ENCODE measurements around the gene FCGR3A. TPM values are rescaled to one million over a fixed set of nuclear protein-coding genes. Genes with fewer than 3 reads are reported as not detected.
"Not testable (repeated sequence)": the region's sequence is repeated elsewhere in the genome, so short reads cannot be mapped to it uniquely, and the experiment has no call there.

The FCGR3A gene
- total RNA-seq, 1 donor from 2014 or later = 5.0 TPM

- DNase-seq = not testable (repeated sequence)
Observed at GRCh38 chr1:161529463-161530104, 20.0 kb downstream of the FCGR3A start.

GRCh38 chr1:161528550-161528949, 21.1 kb downstream of the FCGR3A start:
- not testable (repeated sequence) for DNase-seq

- DNase-seq = not testable (repeated sequence)
Observed at GRCh38 chr1:161525918-161526317, 23.7 kb downstream of the FCGR3A start.

- not testable (repeated sequence) for DNase-seq
Observed at GRCh38 chr1:161525321-161525720, 24.3 kb downstream of the FCGR3A start.

- DNase-seq = not testable (repeated sequence)
Observed at GRCh38 chr1:161524742-161525291, 24.8 kb downstream of the FCGR3A start.

GRCh38 chr1:161523817-161524741, 25.5 kb downstream of the FCGR3A start, which contains the start of gene HSPA6:
Gene HSPA6 (plus strand): TSS chr1:161524540. CDS start chr1:161524659, 119 bp downstream.
- DNase-seq = peak; percentile 79

GRCh38 chr1:161523041-161523816, 26.4 kb downstream of the FCGR3A start:
- DNase-seq = not testable (repeated sequence)

GRCh38 chr1:161513953-161514352, 35.7 kb downstream of the FCGR3A start:
- DNase-seq = not testable (repeated sequence)

GRCh38 chr1:161513448-161513780, 36.2 kb downstream of the FCGR3A start:
- DNase-seq = not testable (repeated sequence)

GRCh38 chr1:161512636-161513447, 36.8 kb downstream of the FCGR3A start:
- not testable (repeated sequence) for DNase-seq

- DNase-seq = no peak
Observed at GRCh38 chr1:161511756-161512060, 37.9 kb downstream of the FCGR3A start.

- DNase-seq = no peak
Observed at GRCh38 chr1:161511018-161511755, 38.4 kb downstream of the FCGR3A start.

GRCh38 chr1:161510477-161510876, 39.1 kb downstream of the FCGR3A start:
- DNase-seq = no peak

- DNase-seq = peak; percentile 40
Observed at GRCh38 chr1:161506336-161507223, 43.0 kb downstream of the FCGR3A start.

- DNase-seq = no peak
Observed at GRCh38 chr1:161505686-161506085, 43.9 kb downstream of the FCGR3A start.

- DNase-seq = no peak
Observed at GRCh38 chr1:161503394-161503748, 46.2 kb downstream of the FCGR3A start.

GRCh38 chr1:161502641-161503393, 46.8 kb downstream of the FCGR3A start:
- no peak for DNase-seq

GRCh38 chr1:161502181-161502580, 47.4 kb downstream of the FCGR3A start:
- DNase-seq = no peak

- no peak for DNase-seq
Observed at GRCh38 chr1:161501234-161501633, 48.4 kb downstream of the FCGR3A start.
